WI38 (cell line): ENCODE data around the gene NOC4L.

Experiments used
- H3K4me3 ChIP-seq: 2 replicates; pipeline ENCODE4 v1.5.1; 2011; ENCODE audit warnings: low read depth, mild to moderate bottlenecking, control low read depth, low read length
- CTCF ChIP-seq: IDR thresholded peaks from 2 replicates; pipeline ENCODE4 v1.5.1; 2012; ENCODE audit warnings: low read depth, mild to moderate bottlenecking, control low read depth, low read length

Gene NOC4L

GRCh38 chr12:132105467-132105866, 38.8 kb upstream of the NOC4L start:
- no peak overlapping the region for H3K4me3 ChIP-seq
- TF ChIP-seq CTCF, result no peak

- no peak overlapping the region for H3K4me3 ChIP-seq
- TF ChIP-seq CTCF, result no peak
These were observed 37.3 kb upstream of the NOC4L start for GRCh38 chr12:132106921-132107320.

- H3K4me3 ChIP-seq, result no peak overlapping the region
- no peak for TF ChIP-seq CTCF
These were observed 35.9 kb upstream of the NOC4L start for GRCh38 chr12:132108211-132108832.

GRCh38 chr12:132109741-132110140, 34.5 kb upstream of the NOC4L start:
- TF ChIP-seq CTCF, result no peak
- no peak overlapping the region for H3K4me3 ChIP-seq

GRCh38 chr12:132110677-132111076, 33.6 kb upstream of the NOC4L start:
- no peak overlapping the region for H3K4me3 ChIP-seq
- no peak for TF ChIP-seq CTCF

- TF ChIP-seq CTCF, result no peak
- H3K4me3 ChIP-seq, result no peak overlapping the region
These were observed 32.5 kb upstream of the NOC4L start for GRCh38 chr12:132111654-132112304.

- no peak for TF ChIP-seq CTCF
- H3K4me3 ChIP-seq, result no peak overlapping the region
These were observed 29.6 kb upstream of the NOC4L start for GRCh38 chr12:132114667-132115066.
